HG03064 (cell line): ENCODE results near the gene SLBP.

Experiments
- ATAC-seq: cut with Tn5 transposase; IDR thresholded peaks from one replicate; pipeline ENCODE4 v1.9.1; 2021; ENCODE audit warnings: low read depth; ENCODE audit not compliant: unreplicated experiment

Gene SLBP

GRCh38 chr4:1728061-1728980 is 16.2 kb upstream of the SLBP start:
- no peak for ATAC-seq

- ATAC-seq = no peak
Measured at GRCh38 chr4:1727117-1728031, 15.3 kb upstream of the SLBP start.

- ATAC-seq = no peak
Measured at GRCh38 chr4:1726146-1726934, 14.2 kb upstream of the SLBP start.

- ATAC-seq = no peak
Measured at GRCh38 chr4:1725521-1725920, 13.4 kb upstream of the SLBP start.

GRCh38 chr4:1723131-1723801 is 11.1 kb upstream of the SLBP start:
- ATAC-seq = no peak

- ATAC-seq = no peak
Measured at GRCh38 chr4:1722551-1723118, 10.5 kb upstream of the SLBP start.

- peak; percentile 1 for ATAC-seq
Measured at GRCh38 chr4:1721666-1722550, 9.8 kb upstream of the SLBP start.

- ATAC-seq = peak; percentile 68
Measured at GRCh38 chr4:1721003-1721665, 9.0 kb upstream of the SLBP start, which contains the start of the genes TACC3 and TMEM129. TACC3 (plus strand) TSS chr4:1721521; CDS start chr4:1723422, 1,901 bp downstream. TMEM129 (minus strand) TSS chr4:1721323; CDS start chr4:1720837, 486 bp downstream.

GRCh38 chr4:1720163-1720983 is 8.3 kb upstream of the SLBP start:
- no peak for ATAC-seq

- ATAC-seq = no peak
Measured at GRCh38 chr4:1718095-1718850, 6.2 kb upstream of the SLBP start.

GRCh38 chr4:1717129-1718094 is 5.3 kb upstream of the SLBP start:
- no peak for ATAC-seq

- ATAC-seq = no peak
Measured at GRCh38 chr4:1716065-1716945, 4.2 kb upstream of the SLBP start.

GRCh38 chr4:1715002-1715758 is 3.1 kb upstream of the SLBP start:
- no peak for ATAC-seq
